Left ventricle myocardium superior (tissue), 1 donor: Measurements from ENCODE around the gene ITIH3. TPM values are rescaled to one million over a fixed set of nuclear protein-coding genes. Genes with fewer than 3 reads are reported as not detected.

Experiments
- ATAC-seq: fragments of 200-7000 bp; cut with Tn5 transposase; one replicate; pipeline ENCODE4 v1.9.1; 2020; ENCODE audit warnings: mild to moderate bottlenecking, moderate library complexity
- DNase-seq: peaks from one replicate; pipeline ENCODE4 v3.0.0-alpha.2; 2020
- intact Hi-C: fragments of 100-400 bp; cut with micrococcal nuclease; formaldehyde crosslinking; loops from one replicate; pipeline ENCODE4 v1.11.0; 2022
- microRNA-seq: library from miRNA; unstranded; fragments of <30 nt; microRNA quantifications from one replicate; pipeline ENCODE4 v1.2.0, GENCODE V29; 2020; ENCODE audit warnings: borderline number of aligned reads
- total RNA-seq: library from RNA; stranded (reverse); fragmentation: NEBNext Ultra II Directional; extraction: Animal tissue kit (Norgen Biotek cat#: 25700); gene quantifications from one replicate; pipeline ENCODE4 v1.2.1, GENCODE V29; 2021
- donor health status: DM: no; HTN: yes; CAD: no; lungs with severe emphysema.

ITIH3 gene
- total RNA-seq, 1 donor from 2014 or later, result not detected

- intact Hi-C loops, result no loop called here
- DNase-seq, result no peak
- no peak for ATAC-seq
Observed at GRCh38 chr3:52854013-52854412, 59.4 kb downstream of the ITIH3 start.

- ATAC-seq (no peak), DNase-seq (no peak)
- intact Hi-C loops, result no loop called here
Observed at GRCh38 chr3:52856666-52857065, 62.1 kb downstream of the ITIH3 start.

GRCh38 chr3:52857133-52857532 is 62.5 kb downstream of the ITIH3 start:
- DNase-seq, result no peak
- ATAC-seq, result peak; percentile 61
- intact Hi-C loops, result no loop called here

- ATAC-seq, result no peak
- intact Hi-C loops, result no loop called here
- DNase-seq, result no peak
Observed at GRCh38 chr3:52857864-52858263, 63.3 kb downstream of the ITIH3 start.

Small RNA genes within 50 kb of the gene (microRNA-seq; reads per million reads assigned to microRNA genes)
- gene MIR8064, result not detected

Other genes with a start within 250 kb of the ITIH3 start
- 55.0 TPM for gene PBRM1, start 108.9 kb upstream of the ITIH3 start, total RNA-seq
- 27.8 TPM for gene GNL3, start 108.8 kb upstream of the ITIH3 start, total RNA-seq
- gene GLT8D1, start 89.0 kb upstream of the ITIH3 start, total RNA-seq, result 27.4 TPM
- 84.1 TPM for gene SPCS1, start 88.7 kb upstream of the ITIH3 start, total RNA-seq
- gene NEK4, start 23.9 kb upstream of the ITIH3 start, total RNA-seq, result 21.3 TPM
- not detected for gene ITIH1, start 17.2 kb upstream of the ITIH3 start, total RNA-seq
- 4.1 TPM for gene ITIH4, start 35.9 kb downstream of the ITIH3 start, total RNA-seq
- 10.9 TPM for gene MUSTN1, start 40.2 kb downstream of the ITIH3 start, total RNA-seq
- 9.0 TPM for gene STIMATE, start 102.8 kb downstream of the ITIH3 start, total RNA-seq